ENCODE data around the gene STAB2. TPM values are rescaled to one million over a fixed set of nuclear protein-coding genes. Genes with fewer than 3 reads are reported as not detected.

The STAB2 gene
- total RNA-seq, 1 donor from 2014 or later, result not detected

DNA sequence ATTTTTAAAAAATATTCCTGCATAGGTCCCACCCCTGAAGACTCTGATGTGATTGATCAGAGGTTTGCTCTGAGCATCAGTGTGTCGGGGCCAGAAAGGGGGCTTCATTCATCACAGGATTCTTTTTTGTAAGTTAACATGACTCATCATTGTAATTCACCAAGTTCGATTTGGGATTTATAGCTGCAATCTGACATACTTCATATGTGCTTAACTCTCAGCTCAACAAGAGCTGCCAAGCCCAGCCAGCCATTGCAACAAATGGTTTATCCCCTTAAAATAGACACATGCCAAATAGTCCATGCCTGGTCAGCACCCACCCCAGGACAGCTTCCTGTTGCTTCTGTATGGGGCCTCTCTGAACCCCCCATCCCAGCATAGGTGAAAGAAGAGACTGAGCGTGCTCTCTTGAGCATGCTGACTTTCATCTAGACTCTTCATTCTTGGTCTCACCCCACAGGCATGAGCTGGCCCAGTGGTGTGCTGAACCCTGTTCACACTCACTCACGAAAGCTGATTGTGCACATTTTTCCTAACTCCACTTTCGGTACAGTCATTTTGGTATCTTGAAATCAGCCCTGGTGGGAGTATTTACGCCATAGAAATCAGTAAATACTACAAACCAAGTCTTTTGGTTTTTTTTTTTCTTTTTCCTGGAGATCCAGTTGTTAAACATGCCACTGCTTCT, 101.4 kb downstream of the STAB2 start:
- TF ChIP-seq, protein P1, sequence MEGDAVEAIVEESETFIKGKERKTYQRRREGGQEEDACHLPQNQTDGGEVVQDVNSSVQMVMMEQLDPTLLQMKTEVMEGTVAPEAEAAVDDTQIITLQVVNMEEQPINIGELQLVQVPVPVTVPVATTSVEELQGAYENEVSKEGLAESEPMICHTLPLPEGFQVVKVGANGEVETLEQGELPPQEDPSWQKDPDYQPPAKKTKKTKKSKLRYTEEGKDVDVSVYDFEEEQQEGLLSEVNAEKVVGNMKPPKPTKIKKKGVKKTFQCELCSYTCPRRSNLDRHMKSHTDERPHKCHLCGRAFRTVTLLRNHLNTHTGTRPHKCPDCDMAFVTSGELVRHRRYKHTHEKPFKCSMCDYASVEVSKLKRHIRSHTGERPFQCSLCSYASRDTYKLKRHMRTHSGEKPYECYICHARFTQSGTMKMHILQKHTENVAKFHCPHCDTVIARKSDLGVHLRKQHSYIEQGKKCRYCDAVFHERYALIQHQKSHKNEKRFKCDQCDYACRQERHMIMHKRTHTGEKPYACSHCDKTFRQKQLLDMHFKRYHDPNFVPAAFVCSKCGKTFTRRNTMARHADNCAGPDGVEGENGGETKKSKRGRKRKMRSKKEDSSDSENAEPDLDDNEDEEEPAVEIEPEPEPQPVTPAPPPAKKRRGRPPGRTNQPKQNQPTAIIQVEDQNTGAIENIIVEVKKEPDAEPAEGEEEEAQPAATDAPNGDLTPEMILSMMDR (IDR thresholded peaks at IDR 0.05; ENCODE audit: insufficient read depth, low read length, poor library complexity, severe bottlenecking), result no peak
- H3K4me3 ChIP-seq (ENCODE audit: low read depth, low read length), result no peak overlapping the region
- no peaks in the 10 kb centered on the region for H3K27me3 ChIP-seq (ENCODE audit: control insufficient read depth, insufficient read depth, low read length)
- H3K36me3 ChIP-seq (ENCODE audit: control insufficient read depth, insufficient read depth, low read length), result no peaks in the 10 kb centered on the region
- no peak for DNase-seq (ENCODE audit: low read depth)

DNA sequence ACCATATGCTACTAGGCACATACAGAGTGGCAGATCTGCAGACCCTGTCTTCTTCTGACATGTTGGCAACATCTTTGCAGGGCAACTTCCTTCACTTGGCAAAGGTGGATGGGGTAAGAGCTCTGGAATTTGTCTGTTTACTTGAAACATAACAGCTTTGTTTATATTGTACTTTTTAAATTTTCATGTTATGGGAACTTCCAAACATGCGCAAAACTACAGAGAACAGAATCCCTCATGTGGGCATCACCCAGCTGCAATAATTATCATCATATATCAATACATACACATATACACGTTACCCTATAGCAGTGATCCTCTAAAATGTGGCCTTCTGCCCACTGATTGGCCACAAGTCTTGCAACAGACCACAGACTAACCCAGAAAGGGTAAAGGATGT, 103.4 kb downstream of the STAB2 start:
- no peaks in the 10 kb centered on the region for H3K36me3 ChIP-seq (ENCODE audit: control insufficient read depth, insufficient read depth, low read length)
- DNase-seq (ENCODE audit: low read depth), result no peak
- H3K4me3 ChIP-seq (ENCODE audit: low read depth, low read length), result no peak overlapping the region
- TF ChIP-seq, protein P1 (IDR thresholded peaks at IDR 0.05; ENCODE audit: insufficient read depth, low read length, poor library complexity, severe bottlenecking), result no peak
- H3K27me3 ChIP-seq (ENCODE audit: control insufficient read depth, insufficient read depth, low read length), result no peaks in the 10 kb centered on the region

DNA sequence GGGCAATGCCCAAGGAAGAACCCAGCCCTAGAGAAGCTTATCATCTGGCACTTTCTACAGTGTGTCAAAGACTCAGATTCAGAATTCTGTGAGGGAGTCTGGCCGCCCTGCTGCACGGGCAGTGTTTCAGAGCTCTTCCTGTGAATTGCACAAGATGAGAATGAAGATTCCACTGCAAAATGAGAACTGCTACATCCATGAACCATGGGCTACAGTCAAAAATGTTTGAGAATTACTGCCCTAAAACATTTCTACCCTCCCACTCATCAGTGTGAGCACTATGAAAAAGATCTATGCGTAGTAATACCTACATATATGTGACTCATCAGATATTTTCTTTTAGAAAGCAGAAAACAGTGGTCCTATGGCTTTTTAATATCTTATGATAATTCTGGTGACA, 104.0 kb downstream of the STAB2 start:
- TF ChIP-seq, protein P1 (IDR thresholded peaks at IDR 0.05; ENCODE audit: insufficient read depth, low read length, poor library complexity, severe bottlenecking), result no peak
- no peaks in the 10 kb centered on the region for H3K36me3 ChIP-seq (ENCODE audit: control insufficient read depth, insufficient read depth, low read length)
- no peaks in the 10 kb centered on the region for H3K27me3 ChIP-seq (ENCODE audit: control insufficient read depth, insufficient read depth, low read length)
- DNase-seq (ENCODE audit: low read depth), result no peak
- H3K4me3 ChIP-seq (ENCODE audit: low read depth, low read length), result no peak overlapping the region

DNA sequence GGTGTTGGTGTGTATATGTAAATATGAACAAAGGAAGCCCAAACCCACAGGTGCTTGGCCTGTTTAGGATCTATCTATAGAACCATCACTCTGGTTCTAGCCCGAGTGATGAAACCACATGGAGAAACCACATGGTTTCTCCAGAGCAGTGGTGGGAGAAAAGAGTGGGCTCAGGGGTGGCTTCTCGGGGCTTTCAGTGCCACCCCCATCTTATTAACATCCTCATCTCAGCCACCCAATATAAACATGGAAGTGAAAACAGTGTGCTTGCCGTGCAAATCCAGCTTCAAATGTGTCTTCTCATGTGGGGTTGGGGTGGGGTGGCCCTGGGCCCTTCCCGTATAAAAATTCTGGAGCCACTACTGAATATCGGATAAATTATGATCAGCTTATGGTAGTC, 109.0 kb downstream of the STAB2 start:
- no peak overlapping the region for H3K4me3 ChIP-seq (ENCODE audit: low read depth, low read length)
- H3K36me3 ChIP-seq (ENCODE audit: control insufficient read depth, insufficient read depth, low read length), result no peaks in the 10 kb centered on the region
- peaks cover 7% of the 10 kb centered on the region for H3K27me3 ChIP-seq (ENCODE audit: control insufficient read depth, insufficient read depth, low read length)
- TF ChIP-seq, protein P1 (IDR thresholded peaks at IDR 0.05; ENCODE audit: insufficient read depth, low read length, poor library complexity, severe bottlenecking), result no peak
- DNase-seq (ENCODE audit: low read depth), result no peak

DNA sequence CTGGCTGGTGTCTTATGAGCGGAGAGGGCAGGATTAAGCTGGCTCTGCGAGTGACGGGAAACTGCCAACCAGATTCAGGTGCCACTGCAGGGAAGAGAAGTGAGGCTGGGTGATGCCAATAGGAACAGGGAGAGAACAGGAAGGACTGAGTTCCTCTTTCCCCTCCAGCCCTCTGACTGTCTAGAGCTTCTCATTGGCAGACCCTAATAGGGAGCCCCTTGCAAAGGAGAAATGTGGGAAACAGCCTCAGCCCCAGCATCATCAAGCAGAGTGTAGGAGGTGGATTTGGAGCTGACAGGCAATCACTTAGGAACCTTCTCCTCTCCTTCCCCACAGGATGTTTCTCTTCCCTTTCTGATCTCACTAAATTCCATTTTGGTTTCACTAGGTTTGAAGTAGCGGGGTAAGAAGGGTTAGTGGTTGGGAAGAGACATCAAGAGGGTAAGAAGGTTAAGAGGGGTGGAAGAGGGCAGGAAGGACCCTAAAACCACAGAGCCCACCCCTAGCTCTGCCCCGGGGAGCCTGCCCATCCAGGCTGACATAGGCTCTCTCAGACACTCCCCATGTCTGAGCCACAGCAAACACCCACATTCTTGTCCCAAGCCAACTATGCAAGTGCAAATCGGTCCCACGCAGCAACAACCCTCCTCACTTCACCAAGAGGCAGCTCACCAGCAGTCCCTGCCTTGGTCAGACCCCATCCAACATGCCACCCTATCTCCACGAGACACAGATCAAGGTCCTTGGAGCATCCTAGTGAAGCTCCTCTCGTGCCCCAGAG, 111.1 kb downstream of the STAB2 start:
- TF ChIP-seq, protein P1 (IDR thresholded peaks at IDR 0.05; ENCODE audit: insufficient read depth, low read length, poor library complexity, severe bottlenecking), result no peak
- peaks cover 7% of the 10 kb centered on the region for H3K27me3 ChIP-seq (ENCODE audit: control insufficient read depth, insufficient read depth, low read length)
- DNase-seq (ENCODE audit: low read depth), result no peak
- H3K4me3 ChIP-seq (ENCODE audit: low read depth, low read length), result no peak overlapping the region
- no peaks in the 10 kb centered on the region for H3K36me3 ChIP-seq (ENCODE audit: control insufficient read depth, insufficient read depth, low read length)
